ENCODE measurements around the gene LTBR. TPM values are rescaled to one million over a fixed set of nuclear protein-coding genes. Genes with fewer than 3 reads are reported as not detected.

Gene LTBR
- total and polyA plus RNA-seq, 7 experiments from 2014 or later, result 0.34 to 25.2 (median 2.2) TPM; not detected in 2

GRCh38 chr12:6360080-6360571 lies 23.8 kb upstream of the LTBR start:
- intact Hi-C loops (cut with micrococcal nuclease), result no loop called here
- Mint-ChIP-seq H3K4me3 (peak overlapping the region in 3 of 10 donors; percentile 3 to 58 (median 3)), H3K4me1 (peaks cover 25 to 43% (median 36%) of the 10 kb centered on the region in 7 donors), H3K27me3 (peaks cover 0 to 17% (median 0%) of the 10 kb centered on the region in 5 donors), H3K36me3 (no peaks in the 10 kb centered on the region), H3K9me3 (peaks cover 0 to 1% (median 0%) of the 10 kb centered on the region in 11 donors), H3K27ac (peak overlapping the region in 7 of 9 donors; percentile 34 to 98 (median 85))
- Histone ChIP-seq H3K9me3 (ENCODE audit: control insufficient read depth in 2 of 3, low read length in 3 of 3) (no peaks in the 10 kb centered on the region), H3K4me1 (ENCODE audit: control insufficient read depth in 2 of 2, insufficient read depth in 2 of 2, low read length in 2 of 2) (peaks cover 0 to 12% of the 10 kb centered on the region in 2 donors), H3K27ac (ENCODE audit: low read depth, low read length) (no peak overlapping the region), H3K4me3 (ENCODE audit: low read length) (no peak overlapping the region), H3K36me3 (ENCODE audit: control insufficient read depth in 2 of 3, insufficient read depth in 3 of 3, low read length in 3 of 3) (peaks cover 0 to 5% (median 0%) of the 10 kb centered on the region in 3 experiments), H3K27me3 (ENCODE audit: control insufficient read depth in 2 of 2, insufficient read depth in 2 of 2, low read length in 2 of 2) (no peaks in the 10 kb centered on the region)
- DNase-seq, result no peak
- ChIA-PET POLR2A (interaction anchor here (0.5 to 14.2 kb wide), 4 partner anchors 8 to 45 kb away, joined by 3 to 342 read pairs (median 6); partner anchors contain the start of gene TNFRSF1A), CTCF (interaction anchor here (0.7 kb wide), 2 partner anchors 25 to 26 kb away, joined by 3 read pairs; no protein-coding TSS in a partner anchor)
- ATAC-seq, result no peak

DNA sequence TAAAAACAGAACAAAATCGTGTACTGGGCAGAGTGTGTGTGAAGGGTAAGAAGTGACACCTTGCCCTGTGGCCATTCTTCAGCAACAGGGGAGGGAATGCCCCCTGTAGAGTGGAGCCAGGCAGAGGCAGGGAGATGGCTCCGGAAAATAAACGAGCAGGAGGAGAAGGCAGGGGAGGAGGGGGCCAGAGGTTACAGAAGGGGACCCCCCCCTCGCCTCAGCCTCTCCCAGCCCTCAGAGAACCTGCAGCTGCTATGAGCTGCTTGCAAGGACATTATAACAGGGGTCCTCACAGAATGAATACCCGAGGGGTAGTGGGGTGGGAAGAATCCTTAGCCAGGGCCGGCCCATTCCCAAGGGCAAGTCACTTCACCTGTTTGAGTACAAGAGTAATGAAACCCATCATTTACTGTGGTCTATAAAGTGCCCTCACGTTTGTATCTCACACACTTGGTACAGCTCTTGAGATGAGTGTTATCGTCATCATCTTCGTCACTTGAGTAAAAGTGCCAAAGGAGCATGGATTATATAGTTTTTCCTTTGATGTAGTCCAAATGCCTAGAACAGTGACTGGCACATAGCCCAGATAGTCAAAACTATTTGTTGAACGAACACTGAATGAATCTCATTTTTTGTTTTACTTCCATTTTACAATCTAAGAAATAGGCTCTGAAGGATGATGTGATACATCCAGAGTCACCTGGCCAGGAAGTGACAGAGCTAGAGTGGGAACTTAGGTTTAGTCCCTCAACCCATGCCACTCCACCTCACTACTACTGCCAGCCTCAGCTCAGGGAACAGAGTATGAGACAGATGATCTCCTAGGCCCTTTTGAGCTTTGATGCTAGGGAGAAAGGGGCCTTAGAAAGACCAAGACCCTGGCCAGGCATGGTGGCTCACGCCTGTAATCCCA lies 23.1 kb upstream of the LTBR start:
- intact Hi-C loops (cut with micrococcal nuclease), result no loop called here

GRCh38 chr12:6361834-6362233 lies 22.1 kb upstream of the LTBR start:
- POLR2A ChIA-PET, result interaction anchor here (1.0 to 14.2 kb wide), 6 partner anchors 16 to 175 kb away, joined by 3 to 342 read pairs (median 6); partner anchors contain the start of genes TNFRSF1A and VAMP1
- Histone ChIP-seq H3K4me3 (ENCODE audit: low read length) (no peak overlapping the region), H3K4me1 (ENCODE audit: control insufficient read depth in 2 of 2, insufficient read depth in 2 of 2, low read length in 2 of 2) (peaks cover 0 to 12% of the 10 kb centered on the region in 2 donors), H3K36me3 (ENCODE audit: control insufficient read depth in 2 of 3, insufficient read depth in 3 of 3, low read length in 3 of 3) (peaks cover 0 to 5% (median 0%) of the 10 kb centered on the region in 3 experiments), H3K9me3 (ENCODE audit: control insufficient read depth in 2 of 3, low read length in 3 of 3) (no peaks in the 10 kb centered on the region), H3K27me3 (ENCODE audit: control insufficient read depth in 2 of 2, insufficient read depth in 2 of 2, low read length in 2 of 2) (no peaks in the 10 kb centered on the region), H3K27ac (ENCODE audit: low read depth, low read length) (no peak overlapping the region)
- ATAC-seq (peak; percentile 56), DNase-seq (peak in 5 of 9 donors; percentile 44 to 53 (median 50))
- peaks cover 13 to 40% (median 38%) of the 10 kb centered on the region in 7 donors for H3K4me1 Mint-ChIP-seq
- intact Hi-C loops (cut with micrococcal nuclease), result no loop called here
- H3K27ac Mint-ChIP-seq, result peak overlapping the region; percentile 72 to 99 (median 94)
- H3K9me3 Mint-ChIP-seq, result peaks cover 0 to 1% (median 0%) of the 10 kb centered on the region in 11 donors
- H3K36me3 Mint-ChIP-seq, result no peaks in the 10 kb centered on the region
- CTCF ChIA-PET, result interaction anchor here (1.1 to 8.4 kb wide), 2 partner anchors 16 to 27 kb away, joined by 5 to 139 read pairs; no protein-coding TSS in a partner anchor
- peak overlapping the region; percentile 72 to 92 (median 83) for H3K4me3 Mint-ChIP-seq
- peaks cover 0 to 9% (median 0%) of the 10 kb centered on the region in 5 donors for H3K27me3 Mint-ChIP-seq

More for the DNA sequence above, 23.1 kb upstream of the LTBR start:
- H3K36me3 ChIP-seq (ENCODE audit: control insufficient read depth in 2 of 3, insufficient read depth in 3 of 3, low read length in 3 of 3), result peaks cover 0 to 5% (median 0%) of the 10 kb centered on the region in 3 experiments
- H3K9me3 Mint-ChIP-seq, result peaks cover 0 to 1% (median 0%) of the 10 kb centered on the region in 11 donors
- H3K27me3 Mint-ChIP-seq, result peaks cover 0 to 17% (median 0%) of the 10 kb centered on the region in 5 donors
- peak overlapping the region in 8 of 10 donors; percentile 0 to 88 (median 75) for H3K4me3 Mint-ChIP-seq
- H3K27me3 ChIP-seq (ENCODE audit: control insufficient read depth in 2 of 2, insufficient read depth in 2 of 2, low read length in 2 of 2), result no peaks in the 10 kb centered on the region
- H3K4me1 Mint-ChIP-seq, result peaks cover 20 to 40% (median 36%) of the 10 kb centered on the region in 7 donors
- H3K36me3 Mint-ChIP-seq, result no peaks in the 10 kb centered on the region
- H3K27ac ChIP-seq (ENCODE audit: low read depth, low read length), result no peak overlapping the region
- ChIA-PET CTCF (interaction anchor here (0.7 to 8.4 kb wide), 2 partner anchors 26 to 27 kb away, joined by 3 to 139 read pairs; no protein-coding TSS in a partner anchor), POLR2A (interaction anchor here (0.5 to 14.2 kb wide), 5 partner anchors 8 to 110 kb away, joined by 3 to 342 read pairs (median 3); partner anchors contain the start of genes TNFRSF1A and VAMP1)
- H3K9me3 ChIP-seq (ENCODE audit: control insufficient read depth in 2 of 3, low read length in 3 of 3), result no peaks in the 10 kb centered on the region
- DNase-seq (no peak), ATAC-seq (no peak)
- H3K27ac Mint-ChIP-seq, result peak overlapping the region; percentile 25 to 99 (median 90)
- peaks cover 0 to 12% of the 10 kb centered on the region in 2 donors for H3K4me1 ChIP-seq (ENCODE audit: control insufficient read depth in 2 of 2, insufficient read depth in 2 of 2, low read length in 2 of 2)
- H3K4me3 ChIP-seq (ENCODE audit: low read length), result no peak overlapping the region

DNA sequence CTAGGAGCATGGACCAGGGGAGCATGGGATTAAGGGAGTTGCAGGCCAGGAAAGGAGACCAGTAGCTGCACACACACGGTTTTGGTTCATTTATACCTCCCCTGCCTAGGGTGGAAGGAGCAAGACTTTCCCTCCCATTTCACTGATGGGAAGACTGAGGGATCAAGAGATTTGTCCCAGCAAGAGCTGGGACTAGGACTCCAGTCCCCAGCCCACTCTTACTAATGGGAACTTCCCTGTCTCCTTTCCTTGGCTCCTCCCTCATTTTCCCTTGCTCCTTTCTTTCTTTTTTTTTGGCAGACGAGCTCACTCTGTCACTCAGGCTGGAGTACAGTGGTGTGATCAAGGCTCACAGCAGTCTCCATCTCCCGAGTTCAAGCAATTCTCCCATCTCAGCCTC lies 21.6 kb upstream of the LTBR start:
- no peaks in the 10 kb centered on the region for H3K9me3 ChIP-seq (ENCODE audit: control insufficient read depth in 2 of 3, low read length in 3 of 3)
- ATAC-seq, result no peak
- H3K27ac ChIP-seq (ENCODE audit: low read depth, low read length), result no peak overlapping the region
- H3K27me3 ChIP-seq (ENCODE audit: control insufficient read depth in 2 of 2, insufficient read depth in 2 of 2, low read length in 2 of 2), result no peaks in the 10 kb centered on the region
- Mint-ChIP-seq H3K4me3 (peak overlapping the region; percentile 72 to 92 (median 83)), H3K4me1 (peaks cover 18 to 46% (median 44%) of the 10 kb centered on the region in 7 donors), H3K27ac (peak overlapping the region; percentile 72 to 99 (median 94)), H3K36me3 (no peaks in the 10 kb centered on the region), H3K27me3 (peaks cover 0 to 4% (median 0%) of the 10 kb centered on the region in 5 donors), H3K9me3 (peaks cover 0 to 1% (median 0%) of the 10 kb centered on the region in 11 donors)
- ChIA-PET POLR2A (interaction anchor here (0.8 to 14.2 kb wide), 16 partner anchors 13 to 221 kb away, joined by 3 to 342 read pairs (median 5); partner anchors contain the start of genes LTBR, TNFRSF1A and VAMP1), CTCF (interaction anchor here (0.6 to 8.4 kb wide), 6 partner anchors 17 to 187 kb away, joined by 3 to 139 read pairs (median 4); partner anchors contain the start of gene TNFRSF1A)
- H3K4me1 ChIP-seq (ENCODE audit: control insufficient read depth in 2 of 2, insufficient read depth in 2 of 2, low read length in 2 of 2), result peaks cover 0 to 12% of the 10 kb centered on the region in 2 donors
- no peak for DNase-seq
- H3K4me3 ChIP-seq (ENCODE audit: low read length), result no peak overlapping the region
- intact Hi-C loops (cut with micrococcal nuclease), result no loop called here
- peaks cover 0 to 5% (median 0%) of the 10 kb centered on the region in 3 experiments for H3K36me3 ChIP-seq (ENCODE audit: control insufficient read depth in 2 of 3, insufficient read depth in 3 of 3, low read length in 3 of 3)

DNA sequence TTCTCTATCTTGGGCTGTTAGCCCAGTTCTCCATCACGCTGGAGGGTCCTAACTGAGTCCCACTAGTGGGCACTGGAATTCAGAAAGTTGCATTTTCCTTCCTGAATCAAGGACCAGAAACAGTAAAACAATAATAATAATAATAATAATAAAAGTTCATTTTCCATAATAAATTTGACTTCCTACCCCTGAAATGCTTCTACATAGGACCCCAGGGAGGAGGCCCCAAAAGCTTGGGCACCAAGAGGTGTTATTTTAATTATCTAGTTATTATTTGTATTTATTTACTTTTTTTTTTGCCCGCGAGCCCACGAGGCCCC lies 21.0 kb upstream of the LTBR start:
- no peaks in the 10 kb centered on the region for H3K27me3 ChIP-seq (ENCODE audit: control insufficient read depth in 2 of 2, insufficient read depth in 2 of 2, low read length in 2 of 2)
- ChIA-PET CTCF (interaction anchor here (0.6 to 8.4 kb wide), 7 partner anchors 17 to 187 kb away, joined by 3 to 139 read pairs (median 4); partner anchors contain the start of gene TNFRSF1A), POLR2A (interaction anchor here (0.8 to 14.2 kb wide), 19 partner anchors 7 to 222 kb away, joined by 3 to 342 read pairs (median 5); partner anchors contain the start of genes LTBR, TNFRSF1A and VAMP1)
- peaks cover 0 to 4% (median 0%) of the 10 kb centered on the region in 5 donors for H3K27me3 Mint-ChIP-seq
- peak overlapping the region in 2 of 9 donors; percentile 56 to 98 for H3K27ac Mint-ChIP-seq
- H3K9me3 ChIP-seq (ENCODE audit: control insufficient read depth in 2 of 3, low read length in 3 of 3), result no peaks in the 10 kb centered on the region
- H3K4me1 ChIP-seq (ENCODE audit: control insufficient read depth in 2 of 2, insufficient read depth in 2 of 2, low read length in 2 of 2), result peaks cover 0 to 12% of the 10 kb centered on the region in 2 donors
- DNase-seq, result no peak
- H3K4me3 Mint-ChIP-seq, result peak overlapping the region in 7 of 10 donors; percentile 72 to 91 (median 88)
- peaks cover 22 to 51% (median 49%) of the 10 kb centered on the region in 7 donors for H3K4me1 Mint-ChIP-seq
- peaks cover 0 to 5% (median 0%) of the 10 kb centered on the region in 3 experiments for H3K36me3 ChIP-seq (ENCODE audit: control insufficient read depth in 2 of 3, insufficient read depth in 3 of 3, low read length in 3 of 3)
- H3K9me3 Mint-ChIP-seq, result peaks cover 0 to 1% (median 0%) of the 10 kb centered on the region in 11 donors
- ATAC-seq, result no peak
- H3K36me3 Mint-ChIP-seq, result no peaks in the 10 kb centered on the region
- intact Hi-C loops (cut with micrococcal nuclease), result loop anchor here (1.0 kb wide), 2 partner anchors 13 to 28 kb away; no protein-coding TSS in a partner anchor
- peak overlapping the region; percentile 84 for H3K27ac ChIP-seq (ENCODE audit: low read depth, low read length)
- H3K4me3 ChIP-seq (ENCODE audit: low read length), result no peak overlapping the region
